ENCODE measurements around the gene MED13L. TPM values are rescaled to one million over a fixed set of nuclear protein-coding genes. Genes with fewer than 3 reads are reported as not detected.

The MED13L gene
- total RNA-seq, 2 experiments from 2014 or later, result 203 to 208 TPM

- Histone ChIP-seq H3K9me3 (ENCODE audit: control insufficient read depth in 1 of 2, insufficient read depth in 1 of 2, low read length in 2 of 2) (peaks cover 0 to 5% of the 10 kb centered on the region in 2 experiments), H3K27ac (ENCODE audit: low read depth in 1 of 2, low read length in 2 of 2) (no peak overlapping the region), H3K27me3 (ENCODE audit: control insufficient read depth in 1 of 2, insufficient read depth in 2 of 2, low read length in 2 of 2) (peaks cover 0 to 12% of the 10 kb centered on the region in 2 experiments), H3K4me1 (ENCODE audit: insufficient read depth, low read length) (no peaks in the 10 kb centered on the region), H3K4me3 (ENCODE audit: low read length) (no peak overlapping the region), H3K36me3 (ENCODE audit: insufficient read depth, low read length) (no peaks in the 10 kb centered on the region)
- Mint-ChIP-seq H3K4me3 (no peak overlapping the region), H3K4me1 (ENCODE audit: low read depth) (no peaks in the 10 kb centered on the region), H3K27me3 (peaks cover 8% of the 10 kb centered on the region), H3K27ac (no peak overlapping the region), H3K36me3 (ENCODE audit: low read depth) (no peaks in the 10 kb centered on the region), H3K9me3 (peaks cover 2% of the 10 kb centered on the region)
- intact Hi-C loops (cut with DNase I, micrococcal nuclease), result no loop called here
- no peak for TF ChIP-seq CTCF (IDR thresholded peaks at IDR 0.05)
- DNase-seq (no peak), ATAC-seq (ENCODE audit: poor library complexity) (no peak)
- POLR2A ChIA-PET, result no interaction called here
- CTCF ChIA-PET, result no interaction called here
These were observed 334.2 kb downstream of the MED13L start for GRCh38 chr12:115943310-115943629.

- CTCF ChIA-PET, result no interaction called here
- POLR2A ChIA-PET, result no interaction called here
- no peaks in the 10 kb centered on the region for H3K4me1 ChIP-seq (ENCODE audit: insufficient read depth, low read length)
- no peak for TF ChIP-seq CTCF (IDR thresholded peaks at IDR 0.05)
- intact Hi-C loops (cut with DNase I, micrococcal nuclease), result no loop called here
- ATAC-seq (ENCODE audit: poor library complexity) (no peak), DNase-seq (no peak)
- H3K27me3 ChIP-seq (ENCODE audit: control insufficient read depth in 1 of 2, insufficient read depth in 2 of 2, low read length in 2 of 2), result peaks cover 0 to 12% of the 10 kb centered on the region in 2 experiments
- no peak overlapping the region for H3K27ac Mint-ChIP-seq
- H3K9me3 ChIP-seq (ENCODE audit: control insufficient read depth in 1 of 2, insufficient read depth in 1 of 2, low read length in 2 of 2), result peaks cover 0 to 5% of the 10 kb centered on the region in 2 experiments
- peaks cover 2% of the 10 kb centered on the region for H3K9me3 Mint-ChIP-seq
- no peak overlapping the region for H3K27ac ChIP-seq (ENCODE audit: low read depth in 1 of 2, low read length in 2 of 2)
- no peaks in the 10 kb centered on the region for H3K36me3 Mint-ChIP-seq (ENCODE audit: low read depth)
- no peak overlapping the region for H3K4me3 Mint-ChIP-seq
- H3K4me3 ChIP-seq (ENCODE audit: low read length), result no peak overlapping the region
- no peaks in the 10 kb centered on the region for H3K36me3 ChIP-seq (ENCODE audit: insufficient read depth, low read length)
- H3K4me1 Mint-ChIP-seq (ENCODE audit: low read depth), result no peaks in the 10 kb centered on the region
- H3K27me3 Mint-ChIP-seq, result peaks cover 8% of the 10 kb centered on the region
These were observed 335.1 kb downstream of the MED13L start for GRCh38 chr12:115942346-115942745.

GRCh38 chr12:115941362-115941761 is 336.1 kb downstream of the MED13L start:
- H3K4me3 Mint-ChIP-seq, result no peak overlapping the region
- no peak for TF ChIP-seq CTCF (IDR thresholded peaks at IDR 0.05)

More at GRCh38 chr12:115941362-115941761, 336.1 kb downstream of the MED13L start:
- Histone ChIP-seq H3K4me1 (ENCODE audit: insufficient read depth, low read length) (no peaks in the 10 kb centered on the region), H3K9me3 (ENCODE audit: control insufficient read depth in 1 of 2, insufficient read depth in 1 of 2, low read length in 2 of 2) (peaks cover 0 to 5% of the 10 kb centered on the region in 2 experiments), H3K4me3 (ENCODE audit: low read length) (no peak overlapping the region), H3K36me3 (ENCODE audit: insufficient read depth, low read length) (no peaks in the 10 kb centered on the region), H3K27ac (ENCODE audit: low read depth in 1 of 2, low read length in 2 of 2) (no peak overlapping the region), H3K27me3 (ENCODE audit: control insufficient read depth in 1 of 2, insufficient read depth in 2 of 2, low read length in 2 of 2) (peaks cover 0 to 12% of the 10 kb centered on the region in 2 experiments)
- POLR2A ChIA-PET, result no interaction called here
- H3K9me3 Mint-ChIP-seq, result peaks cover 2% of the 10 kb centered on the region
- no peaks in the 10 kb centered on the region for H3K4me1 Mint-ChIP-seq (ENCODE audit: low read depth)
- no peak overlapping the region for H3K27ac Mint-ChIP-seq
- peaks cover 12% of the 10 kb centered on the region for H3K27me3 Mint-ChIP-seq
- CTCF ChIA-PET, result no interaction called here
- ATAC-seq (ENCODE audit: poor library complexity) (no peak), DNase-seq (no peak)
- intact Hi-C loops (cut with DNase I, micrococcal nuclease), result no loop called here
- H3K36me3 Mint-ChIP-seq (ENCODE audit: low read depth), result no peaks in the 10 kb centered on the region
